ENCODE measurements around the gene TMEM120B.

GRCh38 chr12:121778567-121779421 lies 66.2 kb downstream of the TMEM120B start:
- TF ChIP-seq EP300 (IDR thresholded peaks at IDR 0.05) (no peak), POLR2A (IDR thresholded peaks at IDR 0.05) (no peak), CTCF (IDR thresholded peaks at IDR 0.05) (no peak), POLR2AphosphoS5 (IDR thresholded peaks at IDR 0.05) (no peak)

All from upper lobe of left lung (tissue), 4 donors.